CD4-positive, alpha-beta T cell (primary cell): Measurements from ENCODE around the gene NGFR. TPM values are rescaled to one million over a fixed set of nuclear protein-coding genes. Genes with fewer than 3 reads are reported as not detected.

Experiments used
- ATAC-seq: fragments of 200-7000 bp; cut with Tn5 transposase; one replicate; pipeline ENCODE4 v1.10.0; 2022; ENCODE audit warnings: mild to moderate bottlenecking; ENCODE audit not compliant: poor library complexity
- CTCF ChIA-PET: fragments of 350-600 bp; sonication (Branson Sonifier 250); formaldehyde crosslinking; loops from one replicate; lab custom pipeline; 2021; ENCODE audit warnings: antibody characterized with exemption, inconsistent platforms; lab: Charles Lee
- POLR2A ChIA-PET: fragments of 350-600 bp; sonication (Branson Sonifier 250); formaldehyde crosslinking; loops from one replicate; lab custom pipeline; 2021; ENCODE audit warnings: antibody characterized with exemption, inconsistent platforms; lab: Charles Lee
- DNase-seq, 14 experiments: peaks; one replicate each; pipeline ENCODE4 v3.0.0-alpha.2; 2013 to 2020; ENCODE audit warnings: mixed read lengths in 2 of 14
- H3K27ac ChIP-seq, 2 donors: one replicate each; pipeline versions ENCODE4 v1.5.1 to v1.7.0; 2013; ENCODE audit warnings: low read length in 2 of 2, low read depth in 1 of 2, mild to moderate bottlenecking in 1 of 2
- H3K27me3 ChIP-seq, 2 experiments: 1 replicate in 1 of 2; 2 replicates in 1 of 2; pipeline versions ENCODE4 v1.6.1 to v1.7.0; 2013; ENCODE audit warnings: low read length in 2 of 2, control low read depth in 1 of 2, mild to moderate bottlenecking in 1 of 2, moderate library complexity in 1 of 2; ENCODE audit not compliant: insufficient read depth in 2 of 2, control insufficient read depth in 1 of 2
- H3K36me3 ChIP-seq: one replicate; pipeline ENCODE4 v1.6.1; 2013; ENCODE audit warnings: low read length, control low read depth; ENCODE audit not compliant: insufficient read depth
- H3K4me1 ChIP-seq: one replicate; pipeline ENCODE4 v1.6.1; 2013; ENCODE audit warnings: low read length, control low read depth; ENCODE audit not compliant: insufficient read depth
- H3K4me3 ChIP-seq: one replicate; pipeline ENCODE4 v1.5.1; 2013; ENCODE audit warnings: mild to moderate bottlenecking, low read length, moderate library complexity
- H3K9me3 ChIP-seq, 2 experiments: 1 replicate in 1 of 2; 2 replicates in 1 of 2; pipeline versions ENCODE4 v1.6.1 to v1.7.0; 2013; ENCODE audit warnings: low read length in 2 of 2, mild to moderate bottlenecking in 2 of 2, control low read depth in 1 of 2, moderate library complexity in 1 of 2; ENCODE audit not compliant: control insufficient read depth in 1 of 2, insufficient read depth in 1 of 2
- H3K27ac Mint-ChIP-seq: one replicate; pipeline ENCODE4 v1.8.0; 2020; ENCODE audit warnings: mixed read lengths
- H3K27me3 Mint-ChIP-seq: one replicate; pipeline ENCODE4 v1.8.0; 2021; ENCODE audit warnings: mixed read lengths
- H3K36me3 Mint-ChIP-seq: one replicate; pipeline ENCODE4 v1.8.0; 2021; ENCODE audit warnings: low read depth, mixed read lengths
- H3K4me1 Mint-ChIP-seq: one replicate; pipeline ENCODE4 v1.8.0; 2021; ENCODE audit warnings: low read depth, mixed read lengths
- H3K4me3 Mint-ChIP-seq: one replicate; pipeline ENCODE4 v1.8.0; 2020; ENCODE audit warnings: mild to moderate bottlenecking, mixed read lengths
- H3K9me3 Mint-ChIP-seq: one replicate; pipeline ENCODE4 v1.8.0; 2020; ENCODE audit warnings: mixed read lengths
- CTCF ChIP-seq: fragments of 200-600 bp; IDR thresholded peaks from one replicate; pipeline ENCODE4 v1.8.0; 2022; ENCODE audit warnings: antibody characterized with exemption, mild to moderate bottlenecking
- intact Hi-C, 2 experiments: fragments of 100-400 bp; cut with DNase I in 1 of 2; cut with micrococcal nuclease in 1 of 2; formaldehyde crosslinking; loops; one replicate each; pipeline versions ENCODE4 v1.15.1 to v1.9.0; 2023 to 2025; cut with DNase I, micrococcal nuclease
- total RNA-seq, 174 experiments: library from RNA in 2 of 174; stranded (reverse) in 2 of 174; gene quantifications; one replicate each; pipeline ENCODE4 v1.2.3 and lab custom pipeline; 2021 to 2026

The NGFR gene
- total RNA-seq, 2 experiments from 2014 or later, result 0.11 to 0.22 TPM

DNA sequence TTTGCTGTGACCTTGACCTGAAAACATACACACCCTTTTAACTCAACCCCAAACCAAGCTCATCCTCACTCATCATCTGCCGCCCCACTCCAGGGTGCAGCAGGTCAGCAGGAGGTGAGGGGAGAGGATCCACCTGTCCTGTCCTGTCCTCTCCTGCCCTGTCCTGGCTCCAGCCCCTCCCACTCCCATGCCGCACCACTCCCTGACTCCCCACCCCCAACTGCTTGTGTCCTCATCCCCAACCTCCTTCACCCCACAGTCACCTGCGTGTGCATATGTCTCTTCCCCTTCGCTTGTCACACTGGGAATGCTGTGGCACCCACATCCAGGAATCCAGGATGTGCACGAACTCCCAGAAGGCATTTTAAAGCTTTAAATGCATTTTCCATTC is 15.6 kb downstream of the NGFR start:
- Mint-ChIP-seq H3K27me3 (peaks cover 37% of the 10 kb centered on the region), H3K4me1 (no peaks in the 10 kb centered on the region), H3K36me3 (no peaks in the 10 kb centered on the region), H3K4me3 (no peak overlapping the region), H3K9me3 (no peaks in the 10 kb centered on the region), H3K27ac (no peak overlapping the region)
- no peak for TF ChIP-seq CTCF
- ChIA-PET POLR2A (no interaction called here), CTCF (interaction anchor here (1.4 kb wide), 1 partner anchor 46 kb away, joined by 3 read pairs; no protein-coding TSS in a partner anchor)
- intact Hi-C loops, result no loop called here
- peaks cover 3% of the 10 kb centered on the region for H3K4me1 ChIP-seq
- ATAC-seq (no peak), DNase-seq (no peak)
- H3K9me3 ChIP-seq, result peaks cover 0 to 8% of the 10 kb centered on the region in 2 experiments
- no peak overlapping the region for H3K27ac ChIP-seq
- peaks cover 13 to 19% of the 10 kb centered on the region in 2 experiments for H3K27me3 ChIP-seq
- no peaks in the 10 kb centered on the region for H3K36me3 ChIP-seq
- H3K4me3 ChIP-seq, result no peak overlapping the region

GRCh38 chr17:49511810-49512209 is 16.7 kb downstream of the NGFR start:
- Mint-ChIP-seq H3K36me3 (no peaks in the 10 kb centered on the region), H3K9me3 (no peaks in the 10 kb centered on the region), H3K4me3 (no peak overlapping the region), H3K4me1 (no peaks in the 10 kb centered on the region), H3K27ac (no peak overlapping the region), H3K27me3 (peaks cover 32% of the 10 kb centered on the region)
- DNase-seq (no peak), ATAC-seq (no peak)
- ChIA-PET CTCF (interaction anchor here (1.4 kb wide), 1 partner anchor 45 kb away, joined by 3 read pairs; no protein-coding TSS in a partner anchor), POLR2A (no interaction called here)
- peaks cover 3% of the 10 kb centered on the region for H3K4me1 ChIP-seq
- no peaks in the 10 kb centered on the region for H3K36me3 ChIP-seq
- peaks cover 0 to 8% of the 10 kb centered on the region in 2 experiments for H3K9me3 ChIP-seq
- no peak overlapping the region for H3K4me3 ChIP-seq
- peaks cover 12 to 19% of the 10 kb centered on the region in 2 experiments for H3K27me3 ChIP-seq
- TF ChIP-seq CTCF, result no peak
- H3K27ac ChIP-seq, result no peak overlapping the region
- intact Hi-C loops, result no loop called here

- H3K27me3 Mint-ChIP-seq, result peaks cover 25% of the 10 kb centered on the region
These were observed 17.4 kb downstream of the NGFR start for GRCh38 chr17:49512296-49513043.

More at GRCh38 chr17:49512296-49513043, 17.4 kb downstream of the NGFR start:
- Mint-ChIP-seq H3K27ac (no peak overlapping the region), H3K36me3 (no peaks in the 10 kb centered on the region), H3K9me3 (no peaks in the 10 kb centered on the region), H3K4me1 (no peaks in the 10 kb centered on the region), H3K4me3 (no peak overlapping the region)
- H3K4me1 ChIP-seq, result peaks cover 3% of the 10 kb centered on the region
- no peak overlapping the region for H3K27ac ChIP-seq
- CTCF ChIA-PET, result interaction anchor here (1.4 kb wide), 1 partner anchor 44 kb away, joined by 3 read pairs; no protein-coding TSS in a partner anchor
- no peak overlapping the region for H3K4me3 ChIP-seq
- peaks cover 0 to 8% of the 10 kb centered on the region in 2 experiments for H3K9me3 ChIP-seq
- no peak for TF ChIP-seq CTCF
- DNase-seq (peak in 1 of 14 experiments; percentile 10), ATAC-seq (no peak)
- H3K36me3 ChIP-seq, result no peaks in the 10 kb centered on the region
- H3K27me3 ChIP-seq, result peaks cover 6 to 19% of the 10 kb centered on the region in 2 experiments
- POLR2A ChIA-PET, result no interaction called here
- intact Hi-C loops, result no loop called here
